Endodermal cell (in vitro differentiated cells): ENCODE results near the gene CDC42EP5. TPM values are rescaled to one million over a fixed set of nuclear protein-coding genes. Genes with fewer than 3 reads are reported as not detected.
A peak's percentile ranks its signal among the peaks of the same experiment; 100 is the strongest.

Experiments
- DNase-seq: peaks from one replicate; pipeline ENCODE4 v3.0.0-alpha.2; 2017
- H3K27ac ChIP-seq: 2 replicates; pipeline ENCODE4 v1.5.1; 2013; ENCODE audit warnings: mild to moderate bottlenecking, low read depth, low read length, moderate library complexity
- H3K27me3 ChIP-seq: 2 replicates; pipeline ENCODE4 v1.6.1; 2013; ENCODE audit warnings: mild to moderate bottlenecking, low read length, moderate library complexity; ENCODE audit not compliant: insufficient read depth, control insufficient read depth, poor library complexity, severe bottlenecking
- H3K36me3 ChIP-seq: 2 replicates; pipeline ENCODE4 v1.7.0; 2013; ENCODE audit warnings: mild to moderate bottlenecking, low read length, moderate library complexity; ENCODE audit not compliant: control insufficient read depth, insufficient read depth
- H3K4me1 ChIP-seq: one replicate; pipeline ENCODE4 v1.7.0; 2013; ENCODE audit warnings: low read length; ENCODE audit not compliant: control insufficient read depth, insufficient read depth
- H3K4me3 ChIP-seq: 2 replicates; pipeline ENCODE4 v1.5.1; 2013; ENCODE audit warnings: mild to moderate bottlenecking, low read length, moderate library complexity
- H3K9ac ChIP-seq: 2 replicates; pipeline ENCODE4 v1.6.1; 2013; ENCODE audit warnings: mild to moderate bottlenecking, low read length, moderate library complexity; ENCODE audit not compliant: poor library complexity, severe bottlenecking; ENCODE audit errors: extremely low read depth
- H3K9me3 ChIP-seq: 2 replicates; pipeline ENCODE4 v1.6.1; 2013; ENCODE audit warnings: mild to moderate bottlenecking, low read length, moderate library complexity; ENCODE audit not compliant: control insufficient read depth
- H3K27ac Mint-ChIP-seq: 2 replicates; pipeline ENCODE4 v1.8.0; 2020; ENCODE audit warnings: mixed read lengths
- H3K27me3 Mint-ChIP-seq: 2 replicates; pipeline ENCODE4 v1.8.0; 2021; ENCODE audit warnings: mild to moderate bottlenecking, mixed read lengths; ENCODE audit not compliant: insufficient read depth
- H3K36me3 Mint-ChIP-seq: 2 replicates; pipeline ENCODE4 v1.8.0; 2020; ENCODE audit warnings: low read depth, mixed read lengths
- H3K4me1 Mint-ChIP-seq: 2 replicates; pipeline ENCODE4 v1.8.0; 2020; ENCODE audit warnings: mixed read lengths
- H3K4me3 Mint-ChIP-seq: 2 replicates; pipeline ENCODE4 v1.8.0; 2020; ENCODE audit warnings: mild to moderate bottlenecking, moderate library complexity, mixed read lengths
- H3K9me3 Mint-ChIP-seq: 2 replicates; pipeline ENCODE4 v1.8.0; 2020; ENCODE audit warnings: mild to moderate bottlenecking, mixed read lengths
- CTCF ChIP-seq: fragments of 200-600 bp; sonication (generic); conservative IDR thresholded peaks from 2 replicates; pipeline ENCODE4 v1.5.0; 2021; ENCODE audit warnings: antibody characterized with exemption, mild to moderate bottlenecking
- WGBS, 2 experiments: methylation state at CpG; one replicate each; pipeline versions ENCODE4 v1.1.5 to v1.1.7; 2013; ENCODE audit warnings: missing lambda C conversion rate in 2 of 2, mixed read lengths in 1 of 2; ENCODE audit not compliant: insufficient coverage in 1 of 2, insufficient read length in 1 of 2; 5-methylcytosine and 5-hydroxymethylcytosine counted together
- total RNA-seq, 2 donors: library from RNA; stranded (reverse); fragmentation: NEBNext Ultra II Directional in 1 of 2; extraction: Animal tissue kit (Norgen Biotek cat#: 25700) in 1 of 2; gene quantifications; 2 replicates in 1 of 2; 3 replicates in 1 of 2; pipeline ENCODE4 v1.2.1, GENCODE V29; 2021

Gene CDC42EP5
- total RNA-seq, 2 donors from 2014 or later = 0.49 TPM; not detected in 1

- peaks cover 4% of the 10 kb centered on the region for H3K4me1 Mint-ChIP-seq
- H3K9me3 ChIP-seq = no peaks in the 10 kb centered on the region
- peaks cover 25% of the 10 kb centered on the region for H3K27me3 ChIP-seq
- no peaks in the 10 kb centered on the region for H3K36me3 Mint-ChIP-seq
- H3K9me3 Mint-ChIP-seq = no peaks in the 10 kb centered on the region
- H3K9ac ChIP-seq = no peak overlapping the region
- peak overlapping the region; percentile 24 for H3K27ac ChIP-seq
- no peaks in the 10 kb centered on the region for H3K4me1 ChIP-seq
- DNase-seq = no peak
- H3K27ac Mint-ChIP-seq = no peak overlapping the region
- no peak overlapping the region for H3K4me3 Mint-ChIP-seq
- WGBS, 2 experiments = 90 to 94% methylated on average over 4 to 11 of the region's 11 CpGs
- H3K27me3 Mint-ChIP-seq = peaks cover 84% of the 10 kb centered on the region
- H3K36me3 ChIP-seq = no peaks in the 10 kb centered on the region
- TF ChIP-seq CTCF = no peak
- H3K4me3 ChIP-seq = no peak overlapping the region
These were observed 44.5 kb downstream of the CDC42EP5 start for GRCh38 chr19:54428323-54429175.

GRCh38 chr19:54427586-54427985, 45.5 kb downstream of the CDC42EP5 start:
- peaks cover 90% of the 10 kb centered on the region for H3K27me3 Mint-ChIP-seq
- H3K36me3 ChIP-seq = no peaks in the 10 kb centered on the region
- no peak overlapping the region for H3K27ac ChIP-seq
- H3K4me3 ChIP-seq = no peak overlapping the region
- H3K9ac ChIP-seq = no peak overlapping the region
- no peak overlapping the region for H3K27ac Mint-ChIP-seq
- H3K36me3 Mint-ChIP-seq = no peaks in the 10 kb centered on the region
- H3K4me1 Mint-ChIP-seq = peaks cover 4% of the 10 kb centered on the region
- H3K4me3 Mint-ChIP-seq = no peak overlapping the region
- TF ChIP-seq CTCF = no peak
- H3K4me1 ChIP-seq = no peaks in the 10 kb centered on the region
- no peak for DNase-seq
- WGBS, 2 experiments = 90 to 95% methylated on average over 6 to 11 of the region's 11 CpGs
- H3K9me3 Mint-ChIP-seq = no peaks in the 10 kb centered on the region
- peaks cover 28% of the 10 kb centered on the region for H3K27me3 ChIP-seq
- H3K9me3 ChIP-seq = no peaks in the 10 kb centered on the region

- Histone ChIP-seq H3K4me3 (no peak overlapping the region), H3K9me3 (no peaks in the 10 kb centered on the region), H3K27ac (no peak overlapping the region), H3K4me1 (no peaks in the 10 kb centered on the region), H3K9ac (no peak overlapping the region), H3K36me3 (no peaks in the 10 kb centered on the region), H3K27me3 (peaks cover 33% of the 10 kb centered on the region)
- peaks cover 5% of the 10 kb centered on the region for H3K4me1 Mint-ChIP-seq
- no peak overlapping the region for H3K27ac Mint-ChIP-seq
- peak; percentile 57 for DNase-seq
- H3K9me3 Mint-ChIP-seq = no peaks in the 10 kb centered on the region
- H3K4me3 Mint-ChIP-seq = no peak overlapping the region
- WGBS, 2 experiments = 82 to 85% methylated on average over 10 to 17 of the region's 17 CpGs
- no peak for TF ChIP-seq CTCF
- H3K27me3 Mint-ChIP-seq = peaks cover 93% of the 10 kb centered on the region
- H3K36me3 Mint-ChIP-seq = no peaks in the 10 kb centered on the region
These were observed 46.7 kb downstream of the CDC42EP5 start for GRCh38 chr19:54426291-54426931.
